ENCODE data around the gene ENPEP. TPM values are rescaled to one million over a fixed set of nuclear protein-coding genes. Genes with fewer than 3 reads are reported as not detected.
A peak's percentile ranks its signal among the peaks of the same experiment; 100 is the strongest.
"Not testable (repeated sequence)": the region's sequence is repeated elsewhere in the genome, so short reads cannot be mapped to it uniquely, and the experiment has no call there.

Gene ENPEP
- total RNA-seq, 1 donor from 2014 or later = 0.78 TPM

- no peak for DNase-seq
Measured at GRCh38 chr4:110485452-110485851, 9.5 kb downstream of the ENPEP start.

GRCh38 chr4:110486256-110486655 is 10.3 kb downstream of the ENPEP start:
- no peak for DNase-seq

GRCh38 chr4:110486850-110487249 is 10.9 kb downstream of the ENPEP start:
- DNase-seq = not testable (repeated sequence)

GRCh38 chr4:110487873-110488272 is 11.9 kb downstream of the ENPEP start:
- no peak for DNase-seq

- no peak for DNase-seq
Measured at GRCh38 chr4:110489901-110490508, 14.1 kb downstream of the ENPEP start.

GRCh38 chr4:110492522-110492921 is 16.6 kb downstream of the ENPEP start:
- DNase-seq = no peak

- DNase-seq = no peak
Measured at GRCh38 chr4:110493520-110493919, 17.6 kb downstream of the ENPEP start.

- no peak for DNase-seq
Measured at GRCh38 chr4:110498420-110498819, 22.5 kb downstream of the ENPEP start.

GRCh38 chr4:110499126-110499525 is 23.2 kb downstream of the ENPEP start:
- no peak for DNase-seq

- no peak for DNase-seq
Measured at GRCh38 chr4:110501826-110502225, 25.9 kb downstream of the ENPEP start.

- no peak for DNase-seq
Measured at GRCh38 chr4:110503270-110504083, 27.5 kb downstream of the ENPEP start.

- no peak for DNase-seq
Measured at GRCh38 chr4:110504084-110504435, 28.1 kb downstream of the ENPEP start.

GRCh38 chr4:110505440-110505839 is 29.5 kb downstream of the ENPEP start:
- no peak for DNase-seq

- DNase-seq = no peak
Measured at GRCh38 chr4:110508827-110509710, 33.1 kb downstream of the ENPEP start.

GRCh38 chr4:110510277-110510676 is 34.3 kb downstream of the ENPEP start:
- DNase-seq = no peak

- DNase-seq = no peak
Measured at GRCh38 chr4:110510955-110511544, 35.1 kb downstream of the ENPEP start.

- DNase-seq = no peak
Measured at GRCh38 chr4:110512901-110513300, 36.9 kb downstream of the ENPEP start.

GRCh38 chr4:110514889-110515479 is 39.0 kb downstream of the ENPEP start:
- no peak for DNase-seq

- DNase-seq = no peak
Measured at GRCh38 chr4:110515676-110516075, 39.7 kb downstream of the ENPEP start.

GRCh38 chr4:110516106-110516922 is 40.4 kb downstream of the ENPEP start:
- peak; percentile 52 for DNase-seq

GRCh38 chr4:110518889-110519490 is 43.0 kb downstream of the ENPEP start:
- DNase-seq = no peak

All from occipital lobe (tissue), 2 donors.